Cardiac fibroblast (primary cell): ENCODE results near the gene MRPS33.
"Not testable (repeated sequence)": the region's sequence is repeated elsewhere in the genome, so short reads cannot be mapped to it uniquely, and the experiment has no call there.

Source experiments
- DNase-seq, 2 donors: peaks; one replicate each; pipeline versions ENCODE4 v3.0.0 to v3.0.0-alpha.2; 2010; ENCODE audit warnings: low read depth in 2 of 2
- H3K4me3 ChIP-seq, 2 donors: replicated peaks in 1 of 2; 1 replicate in 1 of 2; 2 replicates in 1 of 2; pipeline ENCODE4 v1.5.1; 2011; ENCODE audit warnings: low read depth in 2 of 2, low read length in 2 of 2, mild to moderate bottlenecking in 2 of 2, moderate library complexity in 1 of 2
- CTCF ChIP-seq: IDR thresholded peaks from one replicate; pipeline ENCODE4 v1.5.1; 2011; ENCODE audit warnings: low read depth, mild to moderate bottlenecking, low read length, inconsistent platforms

Gene MRPS33

DNA sequence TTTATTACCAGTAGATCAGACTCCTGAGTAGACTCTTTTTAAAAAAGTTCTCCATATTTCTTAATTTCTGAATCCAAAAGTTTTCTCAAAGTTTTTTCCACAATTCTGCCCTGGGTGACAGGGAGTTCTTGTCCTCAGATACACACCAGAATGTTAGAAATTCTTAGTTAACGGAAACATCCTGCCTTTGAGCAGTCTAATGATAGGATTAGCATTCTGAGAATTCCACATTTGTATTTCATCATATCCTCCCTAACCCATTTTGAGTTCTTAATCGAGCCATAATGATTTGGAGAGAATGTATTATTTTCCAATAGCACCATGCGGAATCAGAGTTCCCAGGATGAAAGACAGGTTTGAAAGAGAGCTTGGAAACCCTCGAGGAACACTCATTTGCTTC lies 28.9 kb upstream of the MRPS33 start:
- TF ChIP-seq CTCF, result no peak
- DNase-seq, result peak in 1 of 2 donors; percentile 11
- H3K4me3 ChIP-seq, result no peak overlapping the region

DNA sequence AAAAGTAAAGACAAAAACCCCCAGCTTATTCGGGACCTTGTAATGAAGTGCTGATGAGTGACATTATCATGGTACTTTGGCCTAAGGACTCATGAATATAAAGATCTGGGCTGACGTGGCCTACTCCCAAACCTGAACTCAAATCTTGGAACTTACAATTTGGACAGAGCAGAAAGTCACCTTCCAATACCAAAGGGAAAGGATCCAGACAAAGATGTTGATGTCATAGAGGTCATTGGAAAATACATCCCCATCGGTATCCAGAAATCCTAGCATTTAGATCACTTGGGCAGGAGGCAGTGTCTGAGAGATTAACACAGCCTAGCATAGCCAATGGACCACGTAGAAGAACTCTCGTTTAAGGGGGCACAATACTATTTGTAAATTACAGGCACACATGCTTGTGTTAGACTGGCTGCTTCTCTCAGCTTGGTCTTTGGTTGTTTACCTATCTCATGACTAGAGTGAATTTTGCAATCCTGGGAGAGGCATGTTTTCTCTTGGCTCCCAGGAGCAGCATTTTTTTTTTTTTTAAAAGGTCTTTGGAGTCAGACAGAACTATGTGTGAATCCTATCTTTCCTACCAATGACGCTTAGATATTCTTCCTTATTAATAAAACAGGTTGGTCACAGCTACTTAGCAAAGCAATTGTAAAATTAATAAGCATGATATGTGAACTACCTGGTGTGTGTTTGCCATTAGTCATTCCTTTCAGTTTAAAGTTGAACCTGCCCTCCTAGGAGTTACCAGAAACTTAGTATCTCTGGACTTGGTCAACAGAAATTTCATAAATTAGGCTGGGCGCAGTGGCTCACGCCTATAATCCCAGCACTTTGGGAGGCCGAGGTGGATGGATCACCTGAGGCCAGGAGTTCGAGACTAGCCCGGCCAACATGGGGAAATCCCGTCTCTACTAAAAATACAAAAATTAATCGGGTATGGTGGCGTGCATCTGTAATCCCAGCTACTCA lies 27.8 kb upstream of the MRPS33 start:
- peak in 1 of 2 donors; percentile 29 for DNase-seq
- H3K4me3 ChIP-seq, result no peak overlapping the region

GRCh38 chr7:141039376-141039775 lies 24.6 kb upstream of the MRPS33 start:
- H3K4me3 ChIP-seq, result no peak overlapping the region
- peak in 1 of 2 donors; percentile 41 for DNase-seq
- no peak for TF ChIP-seq CTCF

More for the DNA sequence above, 27.8 kb upstream of the MRPS33 start:
- TF ChIP-seq CTCF, result no peak

- H3K4me3 ChIP-seq, DNase-seq: not testable (repeated sequence)
Measured at GRCh38 chr7:141038100-141038499, 23.3 kb upstream of the MRPS33 start.

GRCh38 chr7:141032539-141033323 lies 18.0 kb upstream of the MRPS33 start:
- H3K4me3 ChIP-seq, DNase-seq: not testable (repeated sequence)

DNA sequence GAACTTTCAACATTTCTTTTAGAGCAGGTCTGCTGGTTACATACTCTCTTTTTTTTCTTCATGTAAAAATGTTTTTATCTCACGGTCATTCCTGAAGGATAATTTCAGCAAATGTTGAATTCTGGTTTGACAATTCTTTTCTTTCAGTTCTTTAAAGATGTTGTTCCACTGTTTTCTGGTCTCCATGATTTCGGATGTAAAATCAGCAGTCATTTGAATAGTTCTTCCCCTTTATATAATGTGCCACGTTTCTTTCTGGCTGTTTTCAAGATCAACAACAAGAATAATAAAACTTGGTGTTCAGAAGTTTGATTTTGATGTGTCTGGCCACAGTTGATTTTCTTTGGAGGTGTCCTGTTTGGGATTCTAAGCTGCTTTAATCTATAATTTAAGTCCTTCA lies 14.0 kb upstream of the MRPS33 start:
- no peak for TF ChIP-seq CTCF
- DNase-seq, result no peak
- H3K4me3 ChIP-seq, result no peak overlapping the region

DNA sequence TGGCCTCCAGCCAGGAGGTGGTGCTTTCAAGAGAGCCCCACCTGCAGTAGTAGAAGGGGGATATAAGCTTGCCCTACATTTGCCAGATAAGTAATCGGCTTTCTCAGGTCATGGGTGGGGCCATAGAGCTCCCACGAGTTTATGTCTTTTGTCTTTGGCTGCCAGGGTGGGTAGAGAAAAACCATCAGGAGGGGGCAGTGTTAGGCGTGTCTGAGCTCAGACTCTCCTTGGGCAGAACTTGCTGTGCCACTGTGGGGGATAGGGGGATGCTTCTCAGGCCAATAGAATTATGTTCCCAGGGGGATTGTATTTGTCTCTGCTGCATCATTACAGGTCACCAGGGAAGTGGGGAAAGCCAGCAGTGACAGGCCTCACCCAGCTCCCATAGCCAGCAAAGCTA lies 12.3 kb upstream of the MRPS33 start:
- H3K4me3 ChIP-seq, result no peak overlapping the region
- no peak for TF ChIP-seq CTCF
- DNase-seq, result no peak
